B cell (primary cell): Measurements from ENCODE around the gene TBC1D22A. TPM values are rescaled to one million over a fixed set of nuclear protein-coding genes. Genes with fewer than 3 reads are reported as not detected.

Experiments used
- ATAC-seq: fragments of 200-7000 bp; cut with Tn5 transposase; one replicate; pipeline ENCODE4 v1.10.0; 2021; ENCODE audit warnings: low read depth, mild to moderate bottlenecking, moderate number of reproducible peaks, moderate library complexity
- CTCF ChIA-PET: fragments of 350-600 bp; sonication (Branson Sonifier 250); formaldehyde crosslinking; loops from one replicate; lab custom pipeline; 2021; ENCODE audit warnings: antibody characterized with exemption, inconsistent platforms; lab: Charles Lee
- POLR2A ChIA-PET: fragments of 350-600 bp; sonication (Branson Sonifier 250); formaldehyde crosslinking; loops from one replicate; lab custom pipeline; 2021; ENCODE audit warnings: antibody characterized with exemption; lab: Charles Lee
- DNase-seq: peaks from one replicate; pipeline ENCODE4 v3.0.0; 2013
- H2AFZ ChIP-seq: 2 replicates; pipeline ENCODE4 v1.6.1; 2012; ENCODE audit warnings: mild to moderate bottlenecking, low read depth, low read length; ENCODE audit not compliant: insufficient read depth, poor library complexity, severe bottlenecking
- H3K27ac ChIP-seq, 2 donors: 1 replicate in 1 of 2; 2 replicates in 1 of 2; pipeline ENCODE4 v1.5.1; 2012 to 2013; ENCODE audit warnings: low read length in 2 of 2, mild to moderate bottlenecking in 2 of 2, moderate library complexity in 1 of 2
- H3K27me3 ChIP-seq, 4 experiments: fragments of 200-600 bp in 1 of 4; sonication (generic) in 1 of 4; replicated peaks in 1 of 4; 1 replicate in 2 of 4; 2 replicates in 2 of 4; pipeline versions ENCODE4 v1.6.1 to v1.7.0; 2013 to 2016; ENCODE audit warnings: low read length in 3 of 4, mild to moderate bottlenecking in 2 of 4, mixed read lengths in 1 of 4, moderate library complexity in 1 of 4; ENCODE audit not compliant: insufficient read depth in 4 of 4, control insufficient read depth in 3 of 4; ENCODE audit errors: control extremely low read depth in 1 of 4
- H3K36me3 ChIP-seq, 2 experiments: replicated peaks in 1 of 2; 1 replicate in 1 of 2; 2 replicates in 1 of 2; pipeline versions ENCODE4 v1.6.1 to v1.7.1; 2013; ENCODE audit warnings: low read length in 1 of 2; ENCODE audit not compliant: insufficient read depth in 2 of 2, control insufficient read depth in 1 of 2; ENCODE audit errors: control extremely low read depth in 1 of 2, extremely low read depth in 1 of 2
- H3K4me1 ChIP-seq, 2 donors: fragments of 200-600 bp in 1 of 2; sonication (generic) in 1 of 2; 1 replicate in 1 of 2; 2 replicates in 1 of 2; pipeline versions ENCODE4 v1.5.1 to v1.6.1; 2013 to 2017; ENCODE audit warnings: low read length in 2 of 2; ENCODE audit not compliant: control insufficient read depth in 2 of 2, insufficient read depth in 2 of 2
- H3K4me2 ChIP-seq: replicated peaks from 2 replicates; pipeline ENCODE3; 2012; ENCODE audit warnings: mild to moderate bottlenecking, low read depth, low read length; ENCODE audit not compliant: poor library complexity, severe bottlenecking
- H3K4me3 ChIP-seq, 5 experiments: fragments of 200-600 bp in 1 of 5; sonication (generic) in 1 of 5; 1 replicate in 3 of 5; 2 replicates in 2 of 5; pipeline versions ENCODE4 v1.5.1 to v1.7.0; 2011 to 2016; ENCODE audit warnings: low read length in 4 of 5, mild to moderate bottlenecking in 4 of 5, low read depth in 2 of 5, control low read depth in 1 of 5, moderate library complexity in 1 of 5; ENCODE audit not compliant: insufficient read depth in 1 of 5; ENCODE audit errors: control extremely low read depth in 1 of 5, extremely low read depth in 1 of 5
- H3K79me2 ChIP-seq: fragments of 200-600 bp; sonication (generic); one replicate; pipeline ENCODE4 v1.6.0; 2016; ENCODE audit warnings: low read length; ENCODE audit not compliant: control insufficient read depth, insufficient read depth
- H3K9ac ChIP-seq: fragments of 200-600 bp; sonication (generic); 2 replicates; pipeline ENCODE4 v1.6.1; 2017; ENCODE audit warnings: mild to moderate bottlenecking, low read length, moderate library complexity
- H3K9me3 ChIP-seq, 3 donors: one replicate each; pipeline versions ENCODE4 v1.6.1 to v1.7.1; 2013; ENCODE audit warnings: low read length in 2 of 3; ENCODE audit not compliant: control insufficient read depth in 2 of 3, insufficient read depth in 1 of 3; ENCODE audit errors: control extremely low read depth in 1 of 3
- H4K20me1 ChIP-seq: 2 replicates; pipeline ENCODE4 v1.6.0; 2012; ENCODE audit warnings: mild to moderate bottlenecking, low read length; ENCODE audit not compliant: insufficient read depth, control insufficient read depth, poor library complexity, severe bottlenecking
- H3K27ac Mint-ChIP-seq: one replicate; pipeline ENCODE4 v1.8.0; 2021; ENCODE audit warnings: mixed read lengths
- H3K27me3 Mint-ChIP-seq: one replicate; pipeline ENCODE4 v1.8.0; 2021; ENCODE audit warnings: mixed read lengths
- H3K4me1 Mint-ChIP-seq: one replicate; pipeline ENCODE4 v1.8.0; 2021; ENCODE audit warnings: mixed read lengths
- H3K4me3 Mint-ChIP-seq: one replicate; pipeline ENCODE4 v1.8.0; 2021; ENCODE audit warnings: mixed read lengths
- H3K9me3 Mint-ChIP-seq: one replicate; pipeline ENCODE4 v1.8.0; 2022; ENCODE audit warnings: mixed read lengths; ENCODE audit not compliant: insufficient read depth
- EZH2 ChIP-seq: IDR thresholded peaks from 2 replicates; pipeline ENCODE4 v1.6.1; 2012; ENCODE audit warnings: borderline replicate concordance, low read depth, mild to moderate bottlenecking, moderate library complexity, low read length; ENCODE audit not compliant: insufficient read depth, poor library complexity, severe bottlenecking
- WGBS: methylation state at CpG from one replicate; pipeline ENCODE4 v1.1.5; 2013; ENCODE audit warnings: missing lambda C conversion rate; ENCODE audit not compliant: insufficient coverage; 5-methylcytosine and 5-hydroxymethylcytosine counted together
- intact Hi-C: fragments of 100-400 bp; cut with micrococcal nuclease; formaldehyde crosslinking; loops from one replicate; pipeline ENCODE4 v1.10.0; 2022
- polyA plus RNA-seq: library from polyadenylated mRNA; depleted of rRNA; stranded (reverse); fragments of >200 nt; gene quantifications from 2 replicates; pipeline ENCODE4 v1.2.3, GENCODE V29; 2012
- total RNA-seq, 2 donors: library from RNA; stranded (reverse); fragments of 120-200 nt in 1 of 2; gene quantifications; 1 replicate in 1 of 2; 2 replicates in 1 of 2; pipeline versions ENCODE4 v1.2.3 to v1.2.4, GENCODE V29; 2013 to 2022
- TF ChIP-seq, protein P1 (sequence below): fragments of 200-600 bp; IDR thresholded peaks from one replicate; pipeline ENCODE4 v1.8.0; 2022; ENCODE audit warnings: antibody characterized with exemption, mild to moderate bottlenecking

TBC1D22A gene
- total and polyA plus RNA-seq, 2 donors (not counting 1 experiment from before 2014, with no cell fraction given): 73.8 to 128 TPM

DNA sequence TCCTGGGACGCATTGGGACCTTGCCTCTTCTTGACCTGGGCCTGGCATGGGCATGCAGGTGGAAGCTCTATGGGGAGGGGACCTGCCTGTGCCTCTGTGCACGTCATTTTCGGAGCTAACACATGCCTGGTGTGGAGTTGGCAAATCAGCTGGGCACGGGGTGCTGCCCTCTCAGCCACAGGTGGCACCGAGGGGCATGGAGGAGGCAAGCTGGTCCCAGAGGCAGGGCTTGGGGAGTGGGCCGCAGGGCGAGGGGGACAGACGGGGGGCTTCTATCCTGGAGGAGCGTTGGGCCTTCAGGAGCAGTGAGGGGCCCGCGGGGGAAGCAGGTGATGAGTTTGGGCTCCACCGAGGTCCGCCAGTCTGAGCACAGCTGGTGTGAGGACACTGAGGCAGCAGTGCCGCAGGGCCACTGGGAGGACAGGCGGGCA, 362.0 kb downstream of the TBC1D22A start:
- 97% methylated on average over 15 of the region's 15 CpGs for WGBS
- CTCF ChIA-PET: no interaction called here
- no peak for DNase-seq

DNA sequence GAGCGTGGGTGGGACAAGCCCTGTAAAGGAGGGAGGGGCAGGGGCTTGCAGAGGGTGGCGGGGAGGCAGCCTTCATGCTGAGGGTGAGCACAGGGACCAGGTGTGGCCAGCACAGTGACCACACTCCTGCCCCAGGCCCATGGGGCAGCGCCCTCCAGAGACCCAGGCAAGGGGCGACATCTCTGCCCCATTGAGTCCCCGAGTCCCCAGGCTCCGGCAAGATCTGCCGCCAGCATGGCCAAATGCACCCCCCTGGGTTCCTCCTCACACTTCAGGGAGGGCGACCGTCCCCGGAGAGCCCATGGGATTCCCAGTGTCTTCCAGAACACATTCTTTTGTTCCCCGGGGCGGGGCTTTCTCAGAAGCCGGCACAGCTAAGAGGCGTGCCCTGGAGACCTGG, 362.5 kb downstream of the TBC1D22A start:
- Mint-ChIP-seq H3K27ac (no peak overlapping the region), H3K9me3 (no peaks in the 10 kb centered on the region), H3K4me1 (peaks cover 11% of the 10 kb centered on the region), H3K27me3 (no peaks in the 10 kb centered on the region), H3K4me3 (no peak overlapping the region)
- Histone ChIP-seq H3K9ac (no peak overlapping the region), H3K36me3 (peaks cover 0 to 12% of the 10 kb centered on the region in 2 experiments), H3K79me2 (no peaks in the 10 kb centered on the region), H3K4me2 (no peak overlapping the region), H4K20me1 (peaks cover 49% of the 10 kb centered on the region), H3K27ac (no peak overlapping the region), H3K4me3 (no peak overlapping the region), H3K27me3 (no peaks in the 10 kb centered on the region), H2AFZ (no peak overlapping the region), H3K4me1 (no peaks in the 10 kb centered on the region), H3K9me3 (peaks cover 0 to 4% (median 0%) of the 10 kb centered on the region in 3 donors)
- DNase-seq (no peak), ATAC-seq (no peak)
- 97% methylated on average over 13 of the region's 14 CpGs for WGBS
- TF ChIP-seq EZH2: no peak
- TF ChIP-seq, protein P1, sequence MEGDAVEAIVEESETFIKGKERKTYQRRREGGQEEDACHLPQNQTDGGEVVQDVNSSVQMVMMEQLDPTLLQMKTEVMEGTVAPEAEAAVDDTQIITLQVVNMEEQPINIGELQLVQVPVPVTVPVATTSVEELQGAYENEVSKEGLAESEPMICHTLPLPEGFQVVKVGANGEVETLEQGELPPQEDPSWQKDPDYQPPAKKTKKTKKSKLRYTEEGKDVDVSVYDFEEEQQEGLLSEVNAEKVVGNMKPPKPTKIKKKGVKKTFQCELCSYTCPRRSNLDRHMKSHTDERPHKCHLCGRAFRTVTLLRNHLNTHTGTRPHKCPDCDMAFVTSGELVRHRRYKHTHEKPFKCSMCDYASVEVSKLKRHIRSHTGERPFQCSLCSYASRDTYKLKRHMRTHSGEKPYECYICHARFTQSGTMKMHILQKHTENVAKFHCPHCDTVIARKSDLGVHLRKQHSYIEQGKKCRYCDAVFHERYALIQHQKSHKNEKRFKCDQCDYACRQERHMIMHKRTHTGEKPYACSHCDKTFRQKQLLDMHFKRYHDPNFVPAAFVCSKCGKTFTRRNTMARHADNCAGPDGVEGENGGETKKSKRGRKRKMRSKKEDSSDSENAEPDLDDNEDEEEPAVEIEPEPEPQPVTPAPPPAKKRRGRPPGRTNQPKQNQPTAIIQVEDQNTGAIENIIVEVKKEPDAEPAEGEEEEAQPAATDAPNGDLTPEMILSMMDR: no peak
- ChIA-PET POLR2A (no interaction called here), CTCF (no interaction called here)
- intact Hi-C loops: no loop called here

More for the DNA sequence above, 362.0 kb downstream of the TBC1D22A start:
- intact Hi-C loops: no loop called here
- POLR2A ChIA-PET: no interaction called here
- Mint-ChIP-seq H3K27me3 (no peaks in the 10 kb centered on the region), H3K9me3 (no peaks in the 10 kb centered on the region), H3K27ac (peak overlapping the region; percentile 10), H3K4me1 (peaks cover 11% of the 10 kb centered on the region), H3K4me3 (no peak overlapping the region)
- Histone ChIP-seq H3K36me3 (peaks cover 0 to 12% of the 10 kb centered on the region in 2 experiments), H3K79me2 (no peaks in the 10 kb centered on the region), H3K9me3 (peaks cover 0 to 4% (median 0%) of the 10 kb centered on the region in 3 donors), H3K27ac (no peak overlapping the region), H3K27me3 (no peaks in the 10 kb centered on the region), H4K20me1 (peaks cover 49% of the 10 kb centered on the region), H2AFZ (no peak overlapping the region), H3K4me3 (no peak overlapping the region), H3K4me1 (no peaks in the 10 kb centered on the region), H3K4me2 (no peak overlapping the region), H3K9ac (no peak overlapping the region)
- no peak for TF ChIP-seq EZH2
- TF ChIP-seq, protein P1: no peak
- ATAC-seq: no peak
